B cell (primary cell): Measurements from ENCODE around the gene APLF. TPM values are rescaled to one million over a fixed set of nuclear protein-coding genes. Genes with fewer than 3 reads are reported as not detected.

Experiments used
- ATAC-seq: fragments of 200-7000 bp; cut with Tn5 transposase; one replicate; pipeline ENCODE4 v1.10.0; 2021; ENCODE audit warnings: low read depth, mild to moderate bottlenecking, moderate number of reproducible peaks, moderate library complexity
- CTCF ChIA-PET: fragments of 350-600 bp; sonication (Branson Sonifier 250); formaldehyde crosslinking; loops from one replicate; lab custom pipeline; 2021; ENCODE audit warnings: antibody characterized with exemption, inconsistent platforms; lab: Charles Lee
- POLR2A ChIA-PET: fragments of 350-600 bp; sonication (Branson Sonifier 250); formaldehyde crosslinking; loops from one replicate; lab custom pipeline; 2021; ENCODE audit warnings: antibody characterized with exemption; lab: Charles Lee
- DNase-seq: peaks from one replicate; pipeline ENCODE4 v3.0.0; 2013
- H2AFZ ChIP-seq: 2 replicates; pipeline ENCODE4 v1.6.1; 2012; ENCODE audit warnings: mild to moderate bottlenecking, low read depth, low read length; ENCODE audit not compliant: insufficient read depth, poor library complexity, severe bottlenecking
- H3K27ac ChIP-seq, 2 donors: 1 replicate in 1 of 2; 2 replicates in 1 of 2; pipeline ENCODE4 v1.5.1; 2012 to 2013; ENCODE audit warnings: low read length in 2 of 2, mild to moderate bottlenecking in 2 of 2, moderate library complexity in 1 of 2
- H3K27me3 ChIP-seq, 4 experiments: fragments of 200-600 bp in 1 of 4; sonication (generic) in 1 of 4; replicated peaks in 1 of 4; 1 replicate in 2 of 4; 2 replicates in 2 of 4; pipeline versions ENCODE4 v1.6.1 to v1.7.0; 2013 to 2016; ENCODE audit warnings: low read length in 3 of 4, mild to moderate bottlenecking in 2 of 4, mixed read lengths in 1 of 4, moderate library complexity in 1 of 4; ENCODE audit not compliant: insufficient read depth in 4 of 4, control insufficient read depth in 3 of 4; ENCODE audit errors: control extremely low read depth in 1 of 4
- H3K36me3 ChIP-seq, 2 experiments: replicated peaks in 1 of 2; 1 replicate in 1 of 2; 2 replicates in 1 of 2; pipeline versions ENCODE4 v1.6.1 to v1.7.1; 2013; ENCODE audit warnings: low read length in 1 of 2; ENCODE audit not compliant: insufficient read depth in 2 of 2, control insufficient read depth in 1 of 2; ENCODE audit errors: control extremely low read depth in 1 of 2, extremely low read depth in 1 of 2
- H3K4me1 ChIP-seq, 2 donors: fragments of 200-600 bp in 1 of 2; sonication (generic) in 1 of 2; 1 replicate in 1 of 2; 2 replicates in 1 of 2; pipeline versions ENCODE4 v1.5.1 to v1.6.1; 2013 to 2017; ENCODE audit warnings: low read length in 2 of 2; ENCODE audit not compliant: control insufficient read depth in 2 of 2, insufficient read depth in 2 of 2
- H3K4me2 ChIP-seq: replicated peaks from 2 replicates; pipeline ENCODE3; 2012; ENCODE audit warnings: mild to moderate bottlenecking, low read depth, low read length; ENCODE audit not compliant: poor library complexity, severe bottlenecking
- H3K4me3 ChIP-seq, 5 experiments: fragments of 200-600 bp in 1 of 5; sonication (generic) in 1 of 5; 1 replicate in 3 of 5; 2 replicates in 2 of 5; pipeline versions ENCODE4 v1.5.1 to v1.7.0; 2011 to 2016; ENCODE audit warnings: low read length in 4 of 5, mild to moderate bottlenecking in 4 of 5, low read depth in 2 of 5, control low read depth in 1 of 5, moderate library complexity in 1 of 5; ENCODE audit not compliant: insufficient read depth in 1 of 5; ENCODE audit errors: control extremely low read depth in 1 of 5, extremely low read depth in 1 of 5
- H3K79me2 ChIP-seq: fragments of 200-600 bp; sonication (generic); one replicate; pipeline ENCODE4 v1.6.0; 2016; ENCODE audit warnings: low read length; ENCODE audit not compliant: control insufficient read depth, insufficient read depth
- H3K9ac ChIP-seq: fragments of 200-600 bp; sonication (generic); 2 replicates; pipeline ENCODE4 v1.6.1; 2017; ENCODE audit warnings: mild to moderate bottlenecking, low read length, moderate library complexity
- H3K9me3 ChIP-seq, 3 donors: one replicate each; pipeline versions ENCODE4 v1.6.1 to v1.7.1; 2013; ENCODE audit warnings: low read length in 2 of 3; ENCODE audit not compliant: control insufficient read depth in 2 of 3, insufficient read depth in 1 of 3; ENCODE audit errors: control extremely low read depth in 1 of 3
- H4K20me1 ChIP-seq: 2 replicates; pipeline ENCODE4 v1.6.0; 2012; ENCODE audit warnings: mild to moderate bottlenecking, low read length; ENCODE audit not compliant: insufficient read depth, control insufficient read depth, poor library complexity, severe bottlenecking
- H3K27ac Mint-ChIP-seq: one replicate; pipeline ENCODE4 v1.8.0; 2021; ENCODE audit warnings: mixed read lengths
- H3K27me3 Mint-ChIP-seq: one replicate; pipeline ENCODE4 v1.8.0; 2021; ENCODE audit warnings: mixed read lengths
- H3K4me1 Mint-ChIP-seq: one replicate; pipeline ENCODE4 v1.8.0; 2021; ENCODE audit warnings: mixed read lengths
- H3K4me3 Mint-ChIP-seq: one replicate; pipeline ENCODE4 v1.8.0; 2021; ENCODE audit warnings: mixed read lengths
- H3K9me3 Mint-ChIP-seq: one replicate; pipeline ENCODE4 v1.8.0; 2022; ENCODE audit warnings: mixed read lengths; ENCODE audit not compliant: insufficient read depth
- CTCF ChIP-seq: fragments of 200-600 bp; IDR thresholded peaks from one replicate; pipeline ENCODE4 v1.8.0; 2022; ENCODE audit warnings: antibody characterized with exemption, mild to moderate bottlenecking
- EZH2 ChIP-seq: IDR thresholded peaks from 2 replicates; pipeline ENCODE4 v1.6.1; 2012; ENCODE audit warnings: borderline replicate concordance, low read depth, mild to moderate bottlenecking, moderate library complexity, low read length; ENCODE audit not compliant: insufficient read depth, poor library complexity, severe bottlenecking
- WGBS: methylation state at CpG from one replicate; pipeline ENCODE4 v1.1.5; 2013; ENCODE audit warnings: missing lambda C conversion rate; ENCODE audit not compliant: insufficient coverage; 5-methylcytosine and 5-hydroxymethylcytosine counted together
- intact Hi-C: fragments of 100-400 bp; cut with micrococcal nuclease; formaldehyde crosslinking; loops from one replicate; pipeline ENCODE4 v1.10.0; 2022
- polyA plus RNA-seq: library from polyadenylated mRNA; depleted of rRNA; stranded (reverse); fragments of >200 nt; gene quantifications from 2 replicates; pipeline ENCODE4 v1.2.3, GENCODE V29; 2012
- total RNA-seq, 2 donors: library from RNA; stranded (reverse); fragments of 120-200 nt in 1 of 2; gene quantifications; 1 replicate in 1 of 2; 2 replicates in 1 of 2; pipeline versions ENCODE4 v1.2.3 to v1.2.4, GENCODE V29; 2013 to 2022

APLF gene
- total and polyA plus RNA-seq, 2 donors (not counting 1 experiment from before 2014, with no cell fraction given): 1.3 to 6.3 TPM

GRCh38 chr2:68559692-68560091 is 92.3 kb downstream of the APLF start:
- Histone ChIP-seq H3K4me3 (no peak overlapping the region), H3K9me3 (no peaks in the 10 kb centered on the region), H3K36me3 (no peaks in the 10 kb centered on the region), H3K27ac (no peak overlapping the region), H3K27me3 (no peaks in the 10 kb centered on the region), H3K79me2 (no peaks in the 10 kb centered on the region), H3K9ac (no peak overlapping the region), H2AFZ (no peak overlapping the region), H3K4me2 (no peak overlapping the region), H3K4me1 (no peaks in the 10 kb centered on the region), H4K20me1 (no peaks in the 10 kb centered on the region)
- H3K27me3 Mint-ChIP-seq: no peaks in the 10 kb centered on the region
- no peaks in the 10 kb centered on the region for H3K4me1 Mint-ChIP-seq
- no peak for DNase-seq
- TF ChIP-seq CTCF: no peak
- no peak for TF ChIP-seq EZH2
- POLR2A ChIA-PET: no interaction called here
- H3K27ac Mint-ChIP-seq: no peak overlapping the region
- 90% methylated on average over 2 of the region's 2 CpGs for WGBS
- H3K9me3 Mint-ChIP-seq: no peaks in the 10 kb centered on the region
- CTCF ChIA-PET: no interaction called here
- ATAC-seq: no peak
- intact Hi-C loops: loop anchor here (10.0 kb wide), 1 partner anchor 55 kb away; no protein-coding TSS in a partner anchor
- H3K4me3 Mint-ChIP-seq: no peak overlapping the region

- H3K27me3 ChIP-seq: no peaks in the 10 kb centered on the region
- 100% methylated on average over 1 of the region's 2 CpGs for WGBS
- Mint-ChIP-seq H3K27me3 (no peaks in the 10 kb centered on the region), H3K4me3 (no peak overlapping the region), H3K4me1 (no peaks in the 10 kb centered on the region), H3K9me3 (no peaks in the 10 kb centered on the region), H3K27ac (no peak overlapping the region)
- H3K27ac ChIP-seq: no peak overlapping the region
- H3K36me3 ChIP-seq: no peaks in the 10 kb centered on the region
- ChIA-PET POLR2A (no interaction called here), CTCF (no interaction called here)
- H3K4me3 ChIP-seq: no peak overlapping the region
- DNase-seq: no peak
- H4K20me1 ChIP-seq: no peaks in the 10 kb centered on the region
- intact Hi-C loops: loop anchor here (10.0 kb wide), 1 partner anchor 56 kb away; no protein-coding TSS in a partner anchor
- no peak for TF ChIP-seq CTCF
- TF ChIP-seq EZH2: no peak
- no peak overlapping the region for H3K9ac ChIP-seq
- no peak overlapping the region for H2AFZ ChIP-seq
- H3K79me2 ChIP-seq: no peaks in the 10 kb centered on the region
- no peak for ATAC-seq
- H3K4me1 ChIP-seq: no peaks in the 10 kb centered on the region
- no peak overlapping the region for H3K4me2 ChIP-seq
- H3K9me3 ChIP-seq: no peaks in the 10 kb centered on the region
Observed at GRCh38 chr2:68560545-68560944, 93.2 kb downstream of the APLF start.
